ENCODE measurements around the gene CHEK1. TPM values are rescaled to one million over a fixed set of nuclear protein-coding genes. Genes with fewer than 3 reads are reported as not detected.

CHEK1 gene
- total and polyA plus RNA-seq, 12 donors = 0.51 to 13.8 (median 2.1) TPM

DNA sequence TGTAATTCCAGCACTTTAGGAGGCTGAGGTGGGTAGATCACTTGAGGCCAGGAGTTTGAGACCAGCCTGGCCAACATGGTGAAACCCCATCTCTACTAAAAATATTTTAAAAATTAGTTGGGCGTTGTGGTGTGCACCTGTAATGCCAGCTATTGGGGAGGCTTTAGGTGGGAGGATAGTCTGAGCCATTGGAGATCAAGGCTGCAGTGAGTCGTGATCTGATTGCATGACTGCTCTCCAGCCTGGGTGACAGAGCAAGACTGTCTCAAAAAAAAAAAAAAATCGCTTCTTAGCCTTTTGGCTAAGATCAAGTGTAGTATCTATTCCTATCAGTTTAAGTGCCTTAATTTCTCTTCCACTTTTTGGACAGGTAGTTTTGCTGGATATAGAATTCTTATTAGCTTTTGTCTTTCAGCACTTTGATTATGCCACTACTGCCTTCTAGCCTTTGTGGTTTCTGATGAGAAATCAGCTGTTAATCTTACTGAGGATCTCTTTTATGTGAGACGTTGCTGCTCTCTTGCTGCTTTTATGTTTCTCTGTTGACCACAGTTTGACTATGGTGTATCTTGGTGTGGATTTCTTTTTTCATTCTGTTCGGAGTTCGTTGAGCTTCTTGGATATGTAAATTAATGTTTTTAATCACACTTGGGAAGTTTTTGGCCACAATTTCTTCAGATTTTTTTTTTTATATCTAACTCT, 24.7 kb downstream of the CHEK1 start:
- intact Hi-C loops (cut with DNase I) = no loop called here
- H3K4me3 ChIP-seq = no peak overlapping the region
- H3K4me1 ChIP-seq (replicated peaks in 1 of 2) = no peaks in the 10 kb centered on the region
- H3K27ac ChIP-seq = no peak overlapping the region
- H3K36me3 ChIP-seq (replicated peaks in 1 of 2) = no peaks in the 10 kb centered on the region
- DNase-seq = no peak
- no peaks in the 10 kb centered on the region for H3K27me3 ChIP-seq
- no peaks in the 10 kb centered on the region for H3K9me3 ChIP-seq (replicated peaks in 1 of 3)
- WGBS, 4 donors = 93% methylated on average over 6 of the region's 6 CpGs
- TF ChIP-seq POLR2A (IDR thresholded peaks at IDR 0.05) = no peak
- TF ChIP-seq, protein P1, sequence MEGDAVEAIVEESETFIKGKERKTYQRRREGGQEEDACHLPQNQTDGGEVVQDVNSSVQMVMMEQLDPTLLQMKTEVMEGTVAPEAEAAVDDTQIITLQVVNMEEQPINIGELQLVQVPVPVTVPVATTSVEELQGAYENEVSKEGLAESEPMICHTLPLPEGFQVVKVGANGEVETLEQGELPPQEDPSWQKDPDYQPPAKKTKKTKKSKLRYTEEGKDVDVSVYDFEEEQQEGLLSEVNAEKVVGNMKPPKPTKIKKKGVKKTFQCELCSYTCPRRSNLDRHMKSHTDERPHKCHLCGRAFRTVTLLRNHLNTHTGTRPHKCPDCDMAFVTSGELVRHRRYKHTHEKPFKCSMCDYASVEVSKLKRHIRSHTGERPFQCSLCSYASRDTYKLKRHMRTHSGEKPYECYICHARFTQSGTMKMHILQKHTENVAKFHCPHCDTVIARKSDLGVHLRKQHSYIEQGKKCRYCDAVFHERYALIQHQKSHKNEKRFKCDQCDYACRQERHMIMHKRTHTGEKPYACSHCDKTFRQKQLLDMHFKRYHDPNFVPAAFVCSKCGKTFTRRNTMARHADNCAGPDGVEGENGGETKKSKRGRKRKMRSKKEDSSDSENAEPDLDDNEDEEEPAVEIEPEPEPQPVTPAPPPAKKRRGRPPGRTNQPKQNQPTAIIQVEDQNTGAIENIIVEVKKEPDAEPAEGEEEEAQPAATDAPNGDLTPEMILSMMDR (IDR thresholded peaks at IDR 0.05) = no peak

DNA sequence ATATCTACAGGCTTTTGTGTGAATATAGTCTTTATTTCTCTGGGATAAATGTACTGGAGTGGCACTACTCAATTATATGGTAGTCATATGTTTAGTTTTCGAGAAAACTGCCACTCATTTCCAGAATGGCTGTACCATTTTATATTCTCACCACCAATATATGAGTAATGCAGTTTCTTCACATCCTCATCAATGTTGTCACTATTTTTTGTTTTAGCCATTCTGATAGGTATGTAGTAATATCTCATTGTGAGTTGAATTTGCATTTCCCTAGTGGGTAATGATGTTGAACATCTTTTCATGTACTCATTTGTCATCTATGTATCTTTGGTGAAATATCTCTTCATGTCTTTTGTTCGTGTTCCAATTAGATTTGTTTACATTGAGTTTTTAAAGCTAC, 37.7 kb downstream of the CHEK1 start:
- 93 to 95% (median 93%) methylated on average over 2 of the region's 2 CpGs for WGBS, 4 donors
- Histone ChIP-seq H3K4me1 (replicated peaks in 1 of 2) (no peaks in the 10 kb centered on the region), H3K9me3 (replicated peaks in 1 of 3) (no peaks in the 10 kb centered on the region), H3K36me3 (replicated peaks in 1 of 2) (no peaks in the 10 kb centered on the region), H3K4me3 (no peak overlapping the region), H3K27ac (no peak overlapping the region), H3K27me3 (no peaks in the 10 kb centered on the region)
- intact Hi-C loops (cut with DNase I) = no loop called here
- TF ChIP-seq POLR2A (IDR thresholded peaks at IDR 0.05) = no peak
- TF ChIP-seq, protein P1 (IDR thresholded peaks at IDR 0.05) = no peak
- no peak for DNase-seq

DNA sequence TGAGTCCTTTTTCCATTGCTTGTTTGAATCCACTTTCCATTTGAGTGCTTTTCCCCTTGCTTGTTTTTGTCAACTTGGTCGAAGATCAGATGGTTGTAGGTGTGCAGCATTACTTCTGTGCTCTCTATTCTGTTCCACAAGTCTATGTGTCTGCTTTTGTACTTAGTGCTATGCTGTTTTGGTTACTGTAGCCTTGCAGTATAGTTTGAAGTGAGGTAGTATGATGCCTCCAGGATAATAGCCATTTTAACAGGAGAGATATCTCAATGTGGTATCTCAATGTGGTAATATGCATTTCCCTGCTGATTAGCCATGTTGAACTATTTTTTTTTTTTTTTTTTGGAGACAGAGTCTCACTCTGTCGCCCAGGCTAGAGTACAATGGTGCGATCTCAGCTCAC, 38.9 kb downstream of the CHEK1 start:
- TF ChIP-seq, protein P1 (IDR thresholded peaks at IDR 0.05) = no peak
- no peaks in the 10 kb centered on the region for H3K27me3 ChIP-seq
- intact Hi-C loops (cut with DNase I) = no loop called here

DNA sequence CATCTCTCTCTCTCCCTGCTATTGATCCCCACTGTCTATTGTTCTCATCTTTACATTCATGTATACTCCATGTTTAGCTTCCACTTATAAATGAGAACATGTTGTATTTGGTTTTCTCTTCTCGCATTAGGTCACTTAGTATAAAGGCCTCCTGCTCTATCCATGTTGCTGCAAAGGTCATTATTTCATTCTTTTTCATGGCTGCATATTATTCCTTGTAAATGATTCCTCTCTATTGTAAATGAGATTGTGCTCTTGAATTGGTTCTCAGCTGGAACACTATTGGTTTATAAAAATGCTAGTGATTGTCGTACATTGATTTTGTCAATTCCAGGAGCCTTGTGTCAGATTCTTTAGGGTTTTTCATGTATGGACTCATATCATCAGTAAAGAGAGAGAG, 42.2 kb downstream of the CHEK1 start:
- no peak for DNase-seq
- H3K9me3 ChIP-seq (replicated peaks in 1 of 3) = no peaks in the 10 kb centered on the region
- no peak overlapping the region for H3K4me3 ChIP-seq
- no peaks in the 10 kb centered on the region for H3K36me3 ChIP-seq (replicated peaks in 1 of 2)
- H3K27me3 ChIP-seq = no peaks in the 10 kb centered on the region
- 95 to 100% (median 98%) methylated on average over 2 of the region's 2 CpGs for WGBS, 4 donors
- H3K27ac ChIP-seq = no peak overlapping the region
- intact Hi-C loops (cut with DNase I) = no loop called here
- no peaks in the 10 kb centered on the region for H3K4me1 ChIP-seq (replicated peaks in 1 of 2)
- TF ChIP-seq POLR2A (IDR thresholded peaks at IDR 0.05) = no peak
- TF ChIP-seq, protein P1 (IDR thresholded peaks at IDR 0.05) = no peak

More for the DNA sequence above, 38.9 kb downstream of the CHEK1 start:
- Histone ChIP-seq H3K4me1 (replicated peaks in 1 of 2) (no peaks in the 10 kb centered on the region), H3K4me3 (no peak overlapping the region), H3K27ac (no peak overlapping the region), H3K36me3 (replicated peaks in 1 of 2) (no peaks in the 10 kb centered on the region), H3K9me3 (replicated peaks in 1 of 3) (no peaks in the 10 kb centered on the region)
- 95 to 99% (median 98%) methylated on average over 3 of the region's 3 CpGs for WGBS, 4 donors
- no peak for DNase-seq
